ENCODE data around the gene CRISPLD2. TPM values are rescaled to one million over a fixed set of nuclear protein-coding genes. Genes with fewer than 3 reads are reported as not detected.

Gene CRISPLD2
- total RNA-seq, 2 donors from 2014 or later = 27.5 to 129 TPM

- 67 to 71% methylated on average over 10 of the region's 10 CpGs for WGBS, 2 donors
- Histone ChIP-seq H3K9me3 (no peaks in the 10 kb centered on the region), H3K27me3 (no peaks in the 10 kb centered on the region), H3K36me3 (replicated peaks in 1 of 2; ENCODE audit: insufficient read depth in 1 of 2, low read depth in 2 of 2) (no peaks in the 10 kb centered on the region), H3K27ac (no peak overlapping the region), H3K4me3 (no peak overlapping the region), H3K4me1 (peaks cover 23% of the 10 kb centered on the region)
- ATAC-seq = no peak
- TF ChIP-seq CTCF (IDR thresholded peaks at IDR 0.05) (no peak), POLR2A (IDR thresholded peaks at IDR 0.05) (no peak)
- no peak for DNase-seq
- intact Hi-C loops (cut with DNase I) = loop anchor here (5.0 kb wide), 1 partner anchor 198 kb away; no protein-coding TSS in a partner anchor
These were observed 130.1 kb downstream of the CRISPLD2 start for GRCh38 chr16:84949772-84950436.

DNA sequence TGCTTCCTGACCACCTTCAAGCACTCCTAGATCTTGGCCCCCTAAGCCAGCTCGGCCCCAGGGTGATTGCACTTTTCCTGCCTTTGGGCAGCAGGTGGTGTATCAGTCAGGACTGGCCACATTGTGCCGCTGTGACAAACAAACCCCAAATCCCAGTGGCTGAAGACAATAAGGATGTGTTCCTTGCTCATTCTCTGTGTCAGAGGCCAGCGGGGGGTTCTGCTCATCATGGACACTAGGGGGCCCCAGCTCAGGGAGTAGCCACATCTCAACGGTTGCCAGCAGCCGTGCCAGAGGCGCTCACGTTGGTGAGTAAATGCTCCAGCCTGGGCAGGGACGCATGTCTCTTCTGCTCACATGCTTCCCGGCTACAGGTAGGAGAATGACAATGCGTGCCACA is 131.1 kb downstream of the CRISPLD2 start:
- Histone ChIP-seq H3K27ac (no peak overlapping the region), H3K9me3 (no peaks in the 10 kb centered on the region), H3K4me3 (no peak overlapping the region), H3K36me3 (replicated peaks in 1 of 2; ENCODE audit: insufficient read depth in 1 of 2, low read depth in 2 of 2) (no peaks in the 10 kb centered on the region), H3K4me1 (peaks cover 34% of the 10 kb centered on the region), H3K27me3 (no peaks in the 10 kb centered on the region)
- 76 to 79% methylated on average over 8 to 10 of the region's 10 CpGs for WGBS, 2 donors
- DNase-seq = no peak
- TF ChIP-seq POLR2A (IDR thresholded peaks at IDR 0.05) (no peak), CTCF (IDR thresholded peaks at IDR 0.05) (peak in 1 of 7 experiments; percentile 6)
- ATAC-seq = no peak
- intact Hi-C loops (cut with DNase I) = no loop called here

GRCh38 chr16:84952335-84953189 is 132.8 kb downstream of the CRISPLD2 start:
- ATAC-seq (peak; percentile 82), DNase-seq (peak; percentile 85 to 88 (median 87))
- Histone ChIP-seq H3K27ac (peak overlapping the region in 3 of 4 donors; percentile 59 to 77 (median 70)), H3K36me3 (replicated peaks in 1 of 2; ENCODE audit: insufficient read depth in 1 of 2, low read depth in 2 of 2) (no peaks in the 10 kb centered on the region), H3K27me3 (no peaks in the 10 kb centered on the region), H3K4me3 (no peak overlapping the region), H3K4me1 (peaks cover 35% of the 10 kb centered on the region), H3K9me3 (no peaks in the 10 kb centered on the region)
- WGBS, 2 donors = 23 to 24% methylated on average over 3 to 12 of the region's 12 CpGs
- TF ChIP-seq CTCF (IDR thresholded peaks at IDR 0.05) = peak; percentile 80 to 90 (median 86)
- no peak for TF ChIP-seq POLR2A (IDR thresholded peaks at IDR 0.05)
- intact Hi-C loops (cut with DNase I) = no loop called here

DNA sequence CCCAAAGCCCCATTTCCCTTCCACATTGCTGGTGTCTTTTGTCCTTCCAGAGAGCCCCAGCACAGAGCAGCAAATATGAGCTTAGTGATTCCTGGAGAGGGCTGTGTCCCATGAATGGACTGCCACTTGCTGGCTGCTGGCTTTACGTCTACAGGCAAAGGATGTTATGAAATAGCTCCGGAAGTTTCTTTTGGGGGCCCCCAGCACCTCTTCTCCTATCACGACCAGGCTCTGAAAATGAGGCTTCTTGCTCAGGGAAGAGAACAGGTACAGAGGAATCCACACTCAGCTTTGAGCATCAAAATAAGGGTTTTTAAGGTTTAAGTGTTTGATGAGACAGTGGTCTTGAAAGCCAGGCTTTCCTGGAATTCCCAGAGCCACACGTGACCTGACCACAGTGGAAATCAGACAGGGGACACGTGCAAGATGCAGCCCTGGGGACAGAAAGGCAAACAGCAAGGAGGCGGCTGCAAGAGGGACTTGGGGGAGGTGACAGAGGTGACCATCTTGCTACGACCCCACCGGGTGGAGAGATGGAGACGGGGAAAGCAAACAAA is 133.5 kb downstream of the CRISPLD2 start:
- ATAC-seq (no peak), DNase-seq (no peak)
- Histone ChIP-seq H3K27ac (peak overlapping the region in 3 of 4 donors; percentile 59 to 77 (median 70)), H3K27me3 (no peaks in the 10 kb centered on the region), H3K36me3 (replicated peaks in 1 of 2; ENCODE audit: insufficient read depth in 1 of 2, low read depth in 2 of 2) (no peaks in the 10 kb centered on the region), H3K9me3 (no peaks in the 10 kb centered on the region), H3K4me1 (peaks cover 35% of the 10 kb centered on the region), H3K4me3 (no peak overlapping the region)
- intact Hi-C loops (cut with DNase I) = no loop called here
- TF ChIP-seq POLR2A (IDR thresholded peaks at IDR 0.05) = no peak
- TF ChIP-seq CTCF (IDR thresholded peaks at IDR 0.05) = no peak
- WGBS, 2 donors = 71 to 81% methylated on average over 8 to 9 of the region's 9 CpGs

Data from body of pancreas (tissue), 4 donors.